Measurements from ENCODE around the gene ITFG2.

DNA sequence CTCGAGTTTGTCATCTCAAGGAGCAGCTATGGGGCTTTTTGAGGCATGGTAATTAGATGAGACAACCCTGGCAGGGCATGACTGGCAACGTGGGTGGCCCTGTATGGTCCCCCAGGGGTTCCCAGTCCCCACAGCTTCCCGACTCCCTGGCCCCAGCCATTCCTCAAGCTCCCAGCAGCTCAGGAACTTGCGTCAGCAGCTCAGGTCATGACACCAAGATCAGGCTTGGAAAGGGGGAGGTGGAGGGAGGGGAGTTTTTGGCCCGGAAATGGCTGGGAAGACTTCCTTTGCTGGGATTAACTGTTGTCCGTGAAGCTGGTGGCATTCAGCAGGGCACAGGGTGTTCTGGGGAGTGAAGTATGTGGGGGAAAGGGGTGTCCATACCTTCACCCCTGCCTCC lies 32.8 kb downstream of the ITFG2 start:
- TF ChIP-seq CTCF (conservative IDR thresholded peaks at IDR 0.05; ENCODE audit: low read length) (no peak), EZH2phosphoT487 (IDR thresholded peaks at IDR 0.05; ENCODE audit: borderline replicate concordance) (no peak)

Measured in Loucy (cell line).